GM12878 (cell line): ENCODE data around the gene ABCC4. TPM values are rescaled to one million over a fixed set of nuclear protein-coding genes. Genes with fewer than 3 reads are reported as not detected.

Experiments
- ASH2L ChIP-seq: fragments of 300-600, 200-600 bp; sonication (generic); IDR thresholded peaks from 2 replicates; pipeline ENCODE4 v1.6.1; 2017; ENCODE audit warnings: low read depth, mild to moderate bottlenecking, borderline replicate concordance
- BACH1 ChIP-seq: fragments of 450-650 bp; IDR thresholded peaks from 2 replicates; pipeline ENCODE4 v1.6.1; 2017; ENCODE audit warnings: mild to moderate bottlenecking, borderline replicate concordance
- CBX3 ChIP-seq: fragments of 200-600 bp; sonication (generic); IDR thresholded peaks from 2 replicates; pipeline ENCODE4 v1.6.1; 2016; ENCODE audit warnings: low read depth, borderline replicate concordance
- DPF2 ChIP-seq: fragments of 450-650 bp; IDR thresholded peaks from 2 replicates; pipeline ENCODE4 v1.6.1; 2017; ENCODE audit warnings: mild to moderate bottlenecking
- FOS ChIP-seq: IDR thresholded peaks from 3 replicates; pipeline ENCODE4 v1.6.1; 2011; ENCODE audit warnings: borderline replicate concordance; ENCODE audit not compliant: insufficient read length; ENCODE audit errors: extremely low read depth
- FOXM1 ChIP-seq: IDR thresholded peaks from 2 replicates; pipeline ENCODE4 v1.6.1; 2012; ENCODE audit warnings: low read depth, mild to moderate bottlenecking, inconsistent platforms, low read length, moderate library complexity
- HDGF ChIP-seq: fragments of 450-650 bp; IDR thresholded peaks from 2 replicates; pipeline ENCODE4 v1.6.1; 2016; ENCODE audit warnings: antibody characterized with exemption
- JUND ChIP-seq: IDR thresholded peaks from 2 replicates; pipeline ENCODE4 v1.6.1; 2012; ENCODE audit warnings: low read depth, mild to moderate bottlenecking, low read length, improper control_type of control experiment, moderate library complexity
- MEF2B ChIP-seq: fragments of 450-650 bp; IDR thresholded peaks from 2 replicates; pipeline ENCODE4 v1.6.1; 2018; ENCODE audit warnings: mild to moderate bottlenecking, moderate library complexity; ENCODE audit not compliant: partially characterized antibody, poor library complexity, severe bottlenecking
- POLR2AphosphoS2 ChIP-seq: IDR thresholded peaks from 2 replicates; pipeline ENCODE4 v1.6.1; 2011; ENCODE audit warnings: low read depth, mild to moderate bottlenecking, low read length, improper control_type of control experiment, moderate library complexity
- POU2F2 ChIP-seq: IDR thresholded peaks from 3 replicates; pipeline ENCODE4 v1.6.1; 2011; ENCODE audit warnings: low read depth, mild to moderate bottlenecking, low read length, borderline replicate concordance
- RAD51 ChIP-seq: fragments of 450-650 bp; IDR thresholded peaks from 2 replicates; pipeline ENCODE4 v1.6.1; 2016; ENCODE audit warnings: moderate library complexity, mild to moderate bottlenecking, inconsistent platforms
- SMAD1 ChIP-seq: fragments of 450-650 bp; IDR thresholded peaks from 2 replicates; pipeline ENCODE4 v1.6.1; 2018; ENCODE audit warnings: mild to moderate bottlenecking, low read depth; ENCODE audit not compliant: partially characterized antibody
- SMC3 ChIP-seq: IDR thresholded peaks from 2 replicates; pipeline ENCODE4 v1.6.1; 2011; ENCODE audit warnings: low read length, improper control_type of control experiment, borderline replicate concordance
- SPI1 ChIP-seq: IDR thresholded peaks from 2 replicates; pipeline ENCODE4 v1.6.1; 2011; ENCODE audit warnings: low read depth, mild to moderate bottlenecking, low read length, moderate library complexity, borderline replicate concordance; ENCODE audit not compliant: insufficient read depth
- SREBF1 ChIP-seq: IDR thresholded peaks from 2 replicates; pipeline ENCODE4 v1.6.1; 2012; ENCODE audit warnings: mild to moderate bottlenecking, low read length
- SUPT20H ChIP-seq: IDR thresholded peaks from 2 replicates; pipeline ENCODE4 v1.6.1; 2011; ENCODE audit warnings: low read depth, mild to moderate bottlenecking, low read length, moderate library complexity, borderline replicate concordance; ENCODE audit not compliant: control insufficient read depth
- TBL1XR1 ChIP-seq: IDR thresholded peaks from 2 replicates; pipeline ENCODE4 v1.6.1; 2012; ENCODE audit warnings: low read depth, low read length, improper control_type of control experiment
- YY1 ChIP-seq: IDR thresholded peaks from 2 replicates; pipeline ENCODE4 v1.6.1; 2011; ENCODE audit warnings: low read depth, mild to moderate bottlenecking, low read length
- ZBED1 ChIP-seq: IDR thresholded peaks from 2 replicates; pipeline ENCODE4 v1.6.1; 2016; ENCODE audit warnings: borderline replicate concordance
- ZNF207 ChIP-seq: fragments of 450-650 bp; IDR thresholded peaks from 2 replicates; pipeline ENCODE4 v1.6.1; 2014; ENCODE audit warnings: antibody characterized with exemption, mild to moderate bottlenecking, borderline replicate concordance
- polyA plus RNA-seq, 11 experiments: library from polyadenylated mRNA; depleted of rRNA in 4 of 11; unstranded in 6 of 11; stranded (reverse) in 5 of 11; fragments of >200 nt; fragmentation: Nextera tagmentation in 4 of 11; fragmentation: Illumina TruSeq in 1 of 11; extraction: Ambion mirVana in 4 of 11; extraction: Trizol in 1 of 11; gene quantifications; 1 replicate in 1 of 11; 2 replicates in 10 of 11; pipeline versions ENCODE4 v1.2.1 to v1.2.3, GENCODE V29; 2011 to 2016; ENCODE audit warnings: inconsistent platforms in 2 of 11, missing spikeins in 2 of 11, low read depth in 1 of 11
- total RNA-seq, 4 experiments: library from RNA; depleted of rRNA in 3 of 4; stranded (reverse); fragments of >200 nt in 3 of 4; fragmentation: Illumina TruSeq in 1 of 4; extraction: Trizol in 1 of 4; gene quantifications; 2 replicates each; pipeline versions ENCODE4 v1.2.1 to v1.2.3, GENCODE V29; 2013 to 2021
- TF ChIP-seq, protein P1 (sequence below): fragments of 450-650 bp; formaldehyde crosslinking; IDR thresholded peaks from 2 replicates; pipeline ENCODE4 v1.4.0; 2020; ENCODE audit warnings: mild to moderate bottlenecking, moderate library complexity
- TF ChIP-seq, protein P2 (sequence below): IDR thresholded peaks from 2 replicates; pipeline ENCODE4 v1.6.1; 2012; ENCODE audit warnings: improper control_type of control experiment, low read depth, low read length; ENCODE audit not compliant: insufficient replicate concordance

Gene ABCC4
- total and polyA plus RNA-seq, 10 of the 15 experiments (the other 5 are each of a cell fraction or from before 2014, with no cell fraction given): 7.2 to 44.4 (median 24.1) TPM

DNA sequence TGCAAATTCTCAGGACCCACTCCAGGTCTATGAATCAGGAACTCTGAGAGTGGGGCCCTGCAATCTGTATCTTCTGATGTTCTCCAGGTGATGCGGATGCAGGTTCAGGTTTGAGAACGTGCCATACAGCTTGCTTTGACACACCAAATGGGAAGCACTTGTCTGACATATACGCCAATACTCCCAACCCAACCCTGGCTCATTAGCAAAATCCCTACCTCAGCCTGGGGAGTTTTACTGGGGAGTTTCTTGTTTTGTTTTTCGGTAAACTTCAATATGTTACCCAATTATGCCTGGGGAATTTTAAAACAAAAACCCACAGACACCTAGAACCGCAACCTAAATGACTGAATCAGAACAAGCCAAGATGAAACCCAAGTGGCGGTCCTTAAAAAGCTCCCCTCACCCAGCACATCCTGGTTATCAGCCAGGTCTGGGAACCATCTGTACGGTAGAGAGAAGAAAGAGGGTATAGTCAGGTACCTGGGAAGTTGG lies 41.2 kb downstream of the ABCC4 start (continued):
- TF ChIP-seq, protein P1, sequence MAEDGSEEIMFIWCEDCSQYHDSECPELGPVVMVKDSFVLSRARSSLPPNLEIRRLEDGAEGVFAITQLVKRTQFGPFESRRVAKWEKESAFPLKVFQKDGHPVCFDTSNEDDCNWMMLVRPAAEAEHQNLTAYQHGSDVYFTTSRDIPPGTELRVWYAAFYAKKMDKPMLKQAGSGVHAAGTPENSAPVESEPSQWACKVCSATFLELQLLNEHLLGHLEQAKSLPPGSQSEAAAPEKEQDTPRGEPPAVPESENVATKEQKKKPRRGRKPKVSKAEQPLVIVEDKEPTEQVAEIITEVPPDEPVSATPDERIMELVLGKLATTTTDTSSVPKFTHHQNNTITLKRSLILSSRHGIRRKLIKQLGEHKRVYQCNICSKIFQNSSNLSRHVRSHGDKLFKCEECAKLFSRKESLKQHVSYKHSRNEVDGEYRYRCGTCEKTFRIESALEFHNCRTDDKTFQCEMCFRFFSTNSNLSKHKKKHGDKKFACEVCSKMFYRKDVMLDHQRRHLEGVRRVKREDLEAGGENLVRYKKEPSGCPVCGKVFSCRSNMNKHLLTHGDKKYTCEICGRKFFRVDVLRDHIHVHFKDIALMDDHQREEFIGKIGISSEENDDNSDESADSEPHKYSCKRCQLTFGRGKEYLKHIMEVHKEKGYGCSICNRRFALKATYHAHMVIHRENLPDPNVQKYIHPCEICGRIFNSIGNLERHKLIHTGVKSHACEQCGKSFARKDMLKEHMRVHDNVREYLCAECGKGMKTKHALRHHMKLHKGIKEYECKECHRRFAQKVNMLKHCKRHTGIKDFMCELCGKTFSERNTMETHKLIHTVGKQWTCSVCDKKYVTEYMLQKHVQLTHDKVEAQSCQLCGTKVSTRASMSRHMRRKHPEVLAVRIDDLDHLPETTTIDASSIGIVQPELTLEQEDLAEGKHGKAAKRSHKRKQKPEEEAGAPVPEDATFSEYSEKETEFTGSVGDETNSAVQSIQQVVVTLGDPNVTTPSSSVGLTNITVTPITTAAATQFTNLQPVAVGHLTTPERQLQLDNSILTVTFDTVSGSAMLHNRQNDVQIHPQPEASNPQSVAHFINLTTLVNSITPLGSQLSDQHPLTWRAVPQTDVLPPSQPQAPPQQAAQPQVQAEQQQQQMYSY (CRISPR knock-in tag): no peak
- TF ChIP-seq MEF2B (peak; percentile 70), ZNF207 (no peak), POLR2AphosphoS2 (no peak), RAD51 (0 out of 2 replicates have a peak, but pooled peaks have one; percentile 5), ZBED1 (0 out of 2 replicates have a peak, but pooled peaks have one; percentile 35), ASH2L (no peak), TBL1XR1 (peak; percentile 79; the same call in 1 of the 2 replicates), BACH1 (peak; percentile 59; the same call in 1 of the 2 replicates), FOXM1 (peak; percentile 91; the same call in 1 of the 2 replicates), FOS (peak; percentile 64), SUPT20H (no peak), HDGF (no peak), SPI1 (peak; percentile 3; the same call in 1 of the 2 replicates), DPF2 (peak; percentile 82; the same call in 1 of the 2 replicates), JUND (no peak), SMC3 (no peak; the same call in 1 of the 2 replicates), SMAD1 (no peak), CBX3 (no peak), YY1 (no peak), SREBF1 (no peak), POU2F2 (peak; percentile 49; the same call in 1 of the 3 replicates)
- TF ChIP-seq, protein P2, sequence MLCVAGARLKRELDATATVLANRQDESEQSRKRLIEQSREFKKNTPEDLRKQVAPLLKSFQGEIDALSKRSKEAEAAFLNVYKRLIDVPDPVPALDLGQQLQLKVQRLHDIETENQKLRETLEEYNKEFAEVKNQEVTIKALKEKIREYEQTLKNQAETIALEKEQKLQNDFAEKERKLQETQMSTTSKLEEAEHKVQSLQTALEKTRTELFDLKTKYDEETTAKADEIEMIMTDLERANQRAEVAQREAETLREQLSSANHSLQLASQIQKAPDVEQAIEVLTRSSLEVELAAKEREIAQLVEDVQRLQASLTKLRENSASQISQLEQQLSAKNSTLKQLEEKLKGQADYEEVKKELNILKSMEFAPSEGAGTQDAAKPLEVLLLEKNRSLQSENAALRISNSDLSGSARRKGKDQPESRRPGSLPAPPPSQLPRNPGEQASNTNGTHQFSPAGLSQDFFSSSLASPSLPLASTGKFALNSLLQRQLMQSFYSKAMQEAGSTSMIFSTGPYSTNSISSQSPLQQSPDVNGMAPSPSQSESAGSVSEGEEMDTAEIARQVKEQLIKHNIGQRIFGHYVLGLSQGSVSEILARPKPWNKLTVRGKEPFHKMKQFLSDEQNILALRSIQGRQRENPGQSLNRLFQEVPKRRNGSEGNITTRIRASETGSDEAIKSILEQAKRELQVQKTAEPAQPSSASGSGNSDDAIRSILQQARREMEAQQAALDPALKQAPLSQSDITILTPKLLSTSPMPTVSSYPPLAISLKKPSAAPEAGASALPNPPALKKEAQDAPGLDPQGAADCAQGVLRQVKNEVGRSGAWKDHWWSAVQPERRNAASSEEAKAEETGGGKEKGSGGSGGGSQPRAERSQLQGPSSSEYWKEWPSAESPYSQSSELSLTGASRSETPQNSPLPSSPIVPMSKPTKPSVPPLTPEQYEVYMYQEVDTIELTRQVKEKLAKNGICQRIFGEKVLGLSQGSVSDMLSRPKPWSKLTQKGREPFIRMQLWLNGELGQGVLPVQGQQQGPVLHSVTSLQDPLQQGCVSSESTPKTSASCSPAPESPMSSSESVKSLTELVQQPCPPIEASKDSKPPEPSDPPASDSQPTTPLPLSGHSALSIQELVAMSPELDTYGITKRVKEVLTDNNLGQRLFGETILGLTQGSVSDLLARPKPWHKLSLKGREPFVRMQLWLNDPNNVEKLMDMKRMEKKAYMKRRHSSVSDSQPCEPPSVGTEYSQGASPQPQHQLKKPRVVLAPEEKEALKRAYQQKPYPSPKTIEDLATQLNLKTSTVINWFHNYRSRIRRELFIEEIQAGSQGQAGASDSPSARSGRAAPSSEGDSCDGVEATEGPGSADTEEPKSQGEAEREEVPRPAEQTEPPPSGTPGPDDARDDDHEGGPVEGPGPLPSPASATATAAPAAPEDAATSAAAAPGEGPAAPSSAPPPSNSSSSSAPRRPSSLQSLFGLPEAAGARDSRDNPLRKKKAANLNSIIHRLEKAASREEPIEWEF: peak; percentile 22
